ENCODE data around the gene FANCM. TPM values are rescaled to one million over a fixed set of nuclear protein-coding genes. Genes with fewer than 3 reads are reported as not detected.
"Not testable (repeated sequence)": the region's sequence is repeated elsewhere in the genome, so short reads cannot be mapped to it uniquely, and the experiment has no call there.

Gene FANCM
- total RNA-seq, 2 experiments from 2014 or later = 22.2 to 27.7 TPM

GRCh38 chr14:45136399-45136798 lies 669 bp downstream of the FANCM start:
- intact Hi-C loops (cut with micrococcal nuclease; ENCODE audit: unreplicated experiment) = loop anchor here (1.0 to 5.0 kb wide), 2 partner anchors 116 to 131 kb away; no protein-coding TSS in a partner anchor
- Histone ChIP-seq H3K4me1 (ENCODE audit: insufficient read depth, low read length, poor library complexity, severe bottlenecking) (peaks cover 32% of the 10 kb centered on the region), H4K20me1 (ENCODE audit: insufficient read depth, low read length) (peaks cover 23% of the 10 kb centered on the region), H3K27ac (ENCODE audit: low read depth, low read length, poor library complexity, severe bottlenecking) (peak overlapping the region; percentile 84), H3K9me2 (ENCODE audit: insufficient read depth, low read length) (no peaks in the 10 kb centered on the region), H3K4me2 (ENCODE audit: low read length) (peak overlapping the region; percentile 87), H3K4me3 (ENCODE audit: low read depth, low read length, poor library complexity, severe bottlenecking) (peak overlapping the region; percentile 84), H3K79me2 (ENCODE audit: insufficient read depth, low read depth, low read length) (peaks cover 62% of the 10 kb centered on the region), H3K36me3 (ENCODE audit: insufficient read depth, low read length) (peaks cover 9% of the 10 kb centered on the region), H3K9me3 (ENCODE audit: low read length) (no peaks in the 10 kb centered on the region), H2AFZ (ENCODE audit: low read length) (peak overlapping the region; percentile 63)
- TF ChIP-seq EZH2phosphoT487 (IDR thresholded peaks at IDR 0.05; ENCODE audit: borderline replicate concordance, low read depth, low read length) = no peak
- TF ChIP-seq CTCF (conservative IDR thresholded peaks at IDR 0.05; ENCODE audit: low read length) = no peak
- DNase-seq (ENCODE audit: low spot score) = no peak
- ChIA-PET POLR2A (interaction anchor here (0.6 to 2.6 kb wide), 11 partner anchors 8 to 175 kb away, joined by 3 to 12 read pairs (median 3); partner anchors contain the start of genes KLHL28 and MIS18BP1), CTCF (ENCODE audit: unreplicated experiment) (no interaction called here)
- no TSS peak for BruUV-seq (replicated peaks)

- Histone ChIP-seq H3K36me3 (ENCODE audit: insufficient read depth, low read length) (peaks cover 35% of the 10 kb centered on the region), H3K27ac (ENCODE audit: low read depth, low read length, poor library complexity, severe bottlenecking) (no peak overlapping the region), H3K79me2 (ENCODE audit: insufficient read depth, low read depth, low read length) (peaks cover 80% of the 10 kb centered on the region), H3K4me3 (ENCODE audit: low read depth, low read length, poor library complexity, severe bottlenecking) (no peak overlapping the region), H3K4me2 (ENCODE audit: low read length) (0 out of 2 replicates have a peak overlapping the region, but pooled peaks have one; percentile 87), H3K9me2 (ENCODE audit: insufficient read depth, low read length) (no peaks in the 10 kb centered on the region), H3K9me3 (ENCODE audit: low read length) (no peaks in the 10 kb centered on the region), H3K4me1 (ENCODE audit: insufficient read depth, low read length, poor library complexity, severe bottlenecking) (peaks cover 33% of the 10 kb centered on the region), H2AFZ (ENCODE audit: low read length) (no peak overlapping the region), H4K20me1 (ENCODE audit: insufficient read depth, low read length) (peaks cover 27% of the 10 kb centered on the region)
- intact Hi-C loops (cut with micrococcal nuclease; ENCODE audit: unreplicated experiment) = no loop called here
- no peak for DNase-seq (ENCODE audit: low spot score)
- ChIA-PET POLR2A (interaction anchor here (0.7 to 3.9 kb wide), 3 partner anchors 12 to 179 kb away, joined by 3 to 22 read pairs (median 5); partner anchors contain the start of genes KLHL28 and TOGARAM1), CTCF (ENCODE audit: unreplicated experiment) (no interaction called here)
- TF ChIP-seq EZH2phosphoT487 (IDR thresholded peaks at IDR 0.05; ENCODE audit: borderline replicate concordance, low read depth, low read length) = no peak
- TF ChIP-seq CTCF (conservative IDR thresholded peaks at IDR 0.05; ENCODE audit: low read length) = no peak
- BruUV-seq (replicated peaks) = no TSS peak
Measured at GRCh38 chr14:45140661-45141187, 5.0 kb downstream of the FANCM start.

DNA sequence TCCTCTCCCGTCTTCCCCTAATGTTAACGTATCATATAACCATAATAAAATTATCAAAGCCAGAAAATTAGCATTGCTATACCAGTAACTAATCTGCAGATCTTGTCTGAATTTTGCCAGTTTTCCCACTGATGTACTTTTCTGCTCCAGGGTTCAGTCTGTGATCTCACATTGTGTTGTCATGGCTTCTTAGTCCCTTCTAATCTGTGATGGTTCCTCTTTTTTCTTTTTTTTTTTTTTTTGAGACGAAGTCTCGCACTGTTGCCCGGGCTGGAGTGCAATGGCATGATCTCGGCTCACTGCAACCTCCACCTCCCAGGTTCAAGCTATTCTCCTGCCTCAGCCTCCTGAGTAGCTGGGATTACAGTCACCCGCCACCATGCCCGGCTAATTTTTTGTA lies 6.4 kb downstream of the FANCM start:
- POLR2A ChIA-PET = interaction anchor here (0.6 to 3.9 kb wide), 2 partner anchors 13 to 42 kb away, joined by 4 to 22 read pairs; no protein-coding TSS in a partner anchor
- H3K9me2 ChIP-seq (ENCODE audit: insufficient read depth, low read length); H3K9me3 ChIP-seq (ENCODE audit: low read length); H3K27ac ChIP-seq (ENCODE audit: low read depth, low read length, poor library complexity, severe bottlenecking); H3K4me3 ChIP-seq (ENCODE audit: low read depth, low read length, poor library complexity, severe bottlenecking); BruUV-seq (replicated peaks); CTCF ChIA-PET (ENCODE audit: unreplicated experiment); intact Hi-C loops (cut with micrococcal nuclease; ENCODE audit: unreplicated experiment); H2AFZ ChIP-seq (ENCODE audit: low read length): not testable (repeated sequence)
- peak overlapping the region; percentile 42 for H3K4me2 ChIP-seq (ENCODE audit: low read length)
- peaks cover 68% of the 10 kb centered on the region for H3K79me2 ChIP-seq (ENCODE audit: insufficient read depth, low read depth, low read length)
- peak; percentile 19 for DNase-seq (ENCODE audit: low spot score)
- peaks cover 33% of the 10 kb centered on the region for H3K4me1 ChIP-seq (ENCODE audit: insufficient read depth, low read length, poor library complexity, severe bottlenecking)
- H3K36me3 ChIP-seq (ENCODE audit: insufficient read depth, low read length) = peaks cover 35% of the 10 kb centered on the region
- H4K20me1 ChIP-seq (ENCODE audit: insufficient read depth, low read length) = peaks cover 19% of the 10 kb centered on the region
